Measurements from ENCODE around the gene ADGRG6. TPM values are rescaled to one million over a fixed set of nuclear protein-coding genes. Genes with fewer than 3 reads are reported as not detected.

Gene ADGRG6
- total and polyA plus RNA-seq, 2 donors (not counting 1 experiment from before 2014, with no cell fraction given) = 0.03 TPM; not detected in 1

DNA sequence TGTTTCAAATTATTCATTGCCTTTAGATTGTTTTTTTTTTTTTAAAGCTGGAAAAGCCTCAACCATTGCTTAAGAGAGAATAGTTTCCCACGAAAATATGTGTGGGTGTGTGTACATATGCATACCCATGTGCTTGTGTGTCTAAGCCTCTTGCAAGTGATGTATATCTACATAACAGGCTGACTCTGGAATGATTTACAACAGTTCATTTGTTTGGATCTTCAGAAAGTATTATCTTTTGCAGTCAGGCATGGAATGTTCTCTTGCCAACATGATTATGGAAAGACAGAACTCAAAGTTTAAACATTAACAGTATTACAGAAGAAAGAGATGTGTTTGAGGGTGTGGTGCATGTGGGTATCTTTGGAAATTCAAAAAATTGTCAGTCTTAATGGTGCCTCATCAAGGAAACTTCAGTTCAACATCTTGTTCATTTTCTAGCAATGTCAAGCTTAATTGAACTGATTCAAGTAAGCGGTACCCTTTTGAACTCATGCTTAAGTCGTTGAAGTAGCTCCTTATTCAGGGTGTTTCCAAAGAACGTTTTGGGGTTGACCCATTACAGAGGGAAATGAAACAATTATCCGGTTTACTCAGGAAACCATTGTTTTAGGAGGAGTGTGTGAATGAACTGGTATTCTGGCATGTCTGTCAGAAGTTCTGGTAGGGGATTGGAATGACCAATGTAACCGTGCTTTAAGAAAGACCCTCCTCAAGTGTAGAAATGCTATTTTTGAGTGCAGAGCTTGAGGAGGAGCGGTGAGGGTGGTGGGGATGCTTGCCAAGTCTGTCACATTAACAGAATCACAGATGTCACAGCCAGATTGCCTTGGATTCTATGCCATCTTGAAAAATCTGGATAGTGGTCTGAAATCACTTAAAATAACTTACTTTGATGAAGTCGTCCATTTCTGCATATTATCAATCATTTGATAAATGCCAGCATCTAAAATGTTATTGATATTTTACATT lies 60.3 kb downstream of the ADGRG6 start:
- H3K4me3 ChIP-seq (ENCODE audit: control extremely low read depth in 1 of 5, extremely low read depth in 1 of 5, insufficient read depth in 1 of 5, low read depth in 2 of 5, low read length in 4 of 5) = no peak overlapping the region
- POLR2A ChIA-PET = no interaction called here
- ATAC-seq (ENCODE audit: low read depth) (no peak), DNase-seq (no peak)
- intact Hi-C loops (cut with micrococcal nuclease) = no loop called here
- no peak overlapping the region for H3K27ac ChIP-seq (ENCODE audit: low read length in 2 of 2)
- CTCF ChIA-PET = no interaction called here
- Mint-ChIP-seq H3K27ac (no peak overlapping the region), H3K9me3 (ENCODE audit: insufficient read depth) (no peaks in the 10 kb centered on the region), H3K4me1 (no peaks in the 10 kb centered on the region), H3K27me3 (peaks cover 1% of the 10 kb centered on the region), H3K4me3 (no peak overlapping the region)
- H3K79me2 ChIP-seq (ENCODE audit: control insufficient read depth, insufficient read depth, low read length) = no peaks in the 10 kb centered on the region
- H3K27me3 ChIP-seq (replicated peaks in 1 of 4; ENCODE audit: control extremely low read depth in 1 of 4, control insufficient read depth in 3 of 4, insufficient read depth in 4 of 4, low read length in 3 of 4) = no peaks in the 10 kb centered on the region
- no peaks in the 10 kb centered on the region for H3K36me3 ChIP-seq (replicated peaks in 1 of 2; ENCODE audit: control extremely low read depth in 1 of 2, control insufficient read depth in 1 of 2, extremely low read depth in 1 of 2, insufficient read depth in 2 of 2, low read length in 1 of 2)
- TF ChIP-seq, protein P1, sequence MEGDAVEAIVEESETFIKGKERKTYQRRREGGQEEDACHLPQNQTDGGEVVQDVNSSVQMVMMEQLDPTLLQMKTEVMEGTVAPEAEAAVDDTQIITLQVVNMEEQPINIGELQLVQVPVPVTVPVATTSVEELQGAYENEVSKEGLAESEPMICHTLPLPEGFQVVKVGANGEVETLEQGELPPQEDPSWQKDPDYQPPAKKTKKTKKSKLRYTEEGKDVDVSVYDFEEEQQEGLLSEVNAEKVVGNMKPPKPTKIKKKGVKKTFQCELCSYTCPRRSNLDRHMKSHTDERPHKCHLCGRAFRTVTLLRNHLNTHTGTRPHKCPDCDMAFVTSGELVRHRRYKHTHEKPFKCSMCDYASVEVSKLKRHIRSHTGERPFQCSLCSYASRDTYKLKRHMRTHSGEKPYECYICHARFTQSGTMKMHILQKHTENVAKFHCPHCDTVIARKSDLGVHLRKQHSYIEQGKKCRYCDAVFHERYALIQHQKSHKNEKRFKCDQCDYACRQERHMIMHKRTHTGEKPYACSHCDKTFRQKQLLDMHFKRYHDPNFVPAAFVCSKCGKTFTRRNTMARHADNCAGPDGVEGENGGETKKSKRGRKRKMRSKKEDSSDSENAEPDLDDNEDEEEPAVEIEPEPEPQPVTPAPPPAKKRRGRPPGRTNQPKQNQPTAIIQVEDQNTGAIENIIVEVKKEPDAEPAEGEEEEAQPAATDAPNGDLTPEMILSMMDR (IDR thresholded peaks at IDR 0.05) = no peak
- no peak for TF ChIP-seq EZH2 (IDR thresholded peaks at IDR 0.05; ENCODE audit: borderline replicate concordance, insufficient read depth, low read depth, low read length, poor library complexity, severe bottlenecking)
- H3K4me2 ChIP-seq (replicated peaks; ENCODE audit: low read depth, low read length, poor library complexity, severe bottlenecking) = no peak overlapping the region
- H2AFZ ChIP-seq (ENCODE audit: insufficient read depth, low read depth, low read length, poor library complexity, severe bottlenecking) = no peak overlapping the region
- no peaks in the 10 kb centered on the region for H3K9me3 ChIP-seq (ENCODE audit: control extremely low read depth in 1 of 3, control insufficient read depth in 2 of 3, insufficient read depth in 1 of 3, low read length in 2 of 3)
- WGBS (ENCODE audit: insufficient coverage) = 84% methylated on average over 4 of the region's 8 CpGs
- no peak overlapping the region for H3K9ac ChIP-seq (ENCODE audit: low read length)
- no peaks in the 10 kb centered on the region for H3K4me1 ChIP-seq (ENCODE audit: control insufficient read depth in 2 of 2, insufficient read depth in 2 of 2, low read length in 2 of 2)
- H4K20me1 ChIP-seq (ENCODE audit: control insufficient read depth, insufficient read depth, low read length, poor library complexity, severe bottlenecking) = no peaks in the 10 kb centered on the region

DNA sequence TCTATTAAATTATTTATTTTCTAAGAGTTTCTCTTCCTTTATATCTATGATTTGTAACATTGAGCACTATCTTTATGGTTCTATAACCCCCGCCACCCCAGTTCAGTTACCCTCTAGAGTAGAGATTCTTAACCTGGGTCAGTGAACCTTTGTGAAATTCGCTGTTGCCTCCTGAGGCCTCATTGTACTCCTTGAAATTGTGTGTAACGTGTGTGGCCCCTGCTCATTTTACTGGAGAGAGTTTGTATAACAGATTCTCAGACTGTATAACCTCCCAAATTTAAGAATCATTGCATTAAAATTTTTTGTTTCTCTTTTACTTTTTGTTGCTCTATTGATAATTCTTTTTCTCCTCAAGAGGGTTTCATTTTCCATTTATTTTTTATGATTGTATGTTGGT lies 65.3 kb downstream of the ADGRG6 start:
- H3K27me3 ChIP-seq (replicated peaks in 1 of 4; ENCODE audit: control extremely low read depth in 1 of 4, control insufficient read depth in 3 of 4, insufficient read depth in 4 of 4, low read length in 3 of 4) = no peaks in the 10 kb centered on the region
- no peak overlapping the region for H3K4me2 ChIP-seq (replicated peaks; ENCODE audit: low read depth, low read length, poor library complexity, severe bottlenecking)
- TF ChIP-seq, protein P1 (IDR thresholded peaks at IDR 0.05) = no peak
- no peak for TF ChIP-seq EZH2 (IDR thresholded peaks at IDR 0.05; ENCODE audit: borderline replicate concordance, insufficient read depth, low read depth, low read length, poor library complexity, severe bottlenecking)
- CTCF ChIA-PET = no interaction called here
- H3K4me3 Mint-ChIP-seq = no peak overlapping the region
- H3K4me3 ChIP-seq (ENCODE audit: control extremely low read depth in 1 of 5, extremely low read depth in 1 of 5, insufficient read depth in 1 of 5, low read depth in 2 of 5, low read length in 4 of 5) = no peak overlapping the region
- no peak overlapping the region for H3K27ac Mint-ChIP-seq
- H3K79me2 ChIP-seq (ENCODE audit: control insufficient read depth, insufficient read depth, low read length) = no peaks in the 10 kb centered on the region
- no peaks in the 10 kb centered on the region for H3K9me3 Mint-ChIP-seq (ENCODE audit: insufficient read depth)
- no peaks in the 10 kb centered on the region for H3K9me3 ChIP-seq (ENCODE audit: control extremely low read depth in 1 of 3, control insufficient read depth in 2 of 3, insufficient read depth in 1 of 3, low read length in 2 of 3)
- no peak overlapping the region for H2AFZ ChIP-seq (ENCODE audit: insufficient read depth, low read depth, low read length, poor library complexity, severe bottlenecking)
- no peaks in the 10 kb centered on the region for H3K4me1 Mint-ChIP-seq
- H3K4me1 ChIP-seq (ENCODE audit: control insufficient read depth in 2 of 2, insufficient read depth in 2 of 2, low read length in 2 of 2) = no peaks in the 10 kb centered on the region
- H3K27ac ChIP-seq (ENCODE audit: low read length in 2 of 2) = no peak overlapping the region
- no peaks in the 10 kb centered on the region for H3K36me3 ChIP-seq (replicated peaks in 1 of 2; ENCODE audit: control extremely low read depth in 1 of 2, control insufficient read depth in 1 of 2, extremely low read depth in 1 of 2, insufficient read depth in 2 of 2, low read length in 1 of 2)
- WGBS (ENCODE audit: insufficient coverage) = no CpG with 5 or more reads among the region's 3 CpGs
- no peaks in the 10 kb centered on the region for H4K20me1 ChIP-seq (ENCODE audit: control insufficient read depth, insufficient read depth, low read length, poor library complexity, severe bottlenecking)
- ATAC-seq (ENCODE audit: low read depth) (no peak), DNase-seq (no peak)
- intact Hi-C loops (cut with micrococcal nuclease) = no loop called here
- H3K9ac ChIP-seq (ENCODE audit: low read length) = no peak overlapping the region
- no peaks in the 10 kb centered on the region for H3K27me3 Mint-ChIP-seq
- POLR2A ChIA-PET = no interaction called here

All from B cell (primary cell).